Thyroid gland (tissue), 4 donors: ENCODE data around the gene KAT6B. TPM values are rescaled to one million over a fixed set of nuclear protein-coding genes. Genes with fewer than 3 reads are reported as not detected.

Source experiments
- DNase-seq, 2 donors: peaks; one replicate each; pipeline ENCODE4 v3.0.0-alpha.2; 2019
- H3K27ac ChIP-seq, 3 donors: fragments of 200-600 bp; sonication (generic); 1 replicate in 2 of 3; 2 replicates in 1 of 3; pipeline ENCODE4 v1.5.1; 2016 to 2019; ENCODE audit warnings: mild to moderate bottlenecking in 1 of 3, moderate library complexity in 1 of 3
- H3K27me3 ChIP-seq: fragments of 200-600 bp; sonication (generic); one replicate; pipeline ENCODE4 v1.5.1; 2019
- H3K36me3 ChIP-seq, 2 donors: fragments of 200-600 bp; sonication (generic); one replicate each; pipeline ENCODE4 v1.5.1; 2016 to 2019
- H3K4me1 ChIP-seq, 2 donors: fragments of 200-600 bp; sonication (generic); one replicate each; pipeline ENCODE4 v1.5.1; 2017 to 2019
- H3K4me3 ChIP-seq, 3 donors: fragments of 200-600 bp; sonication (generic); replicated peaks in 1 of 3; 1 replicate in 2 of 3; 2 replicates in 1 of 3; pipeline ENCODE4 v1.5.1; 2016; ENCODE audit warnings: mild to moderate bottlenecking in 1 of 3
- H3K9me3 ChIP-seq: fragments of 200-600 bp; sonication (generic); one replicate; pipeline ENCODE4 v1.5.1; 2017
- POLR2A ChIP-seq, 2 donors: fragments of 450-650 bp; IDR thresholded peaks; one replicate each; pipeline ENCODE4 v1.6.1; 2017; ENCODE audit warnings: antibody characterized with exemption in 2 of 2, mild to moderate bottlenecking in 2 of 2, moderate library complexity in 1 of 2
- WGBS, 2 donors: methylation state at CpG; one replicate each; pipeline ENCODE4 v1.1.5; 2017; 5-methylcytosine and 5-hydroxymethylcytosine counted together
- intact Hi-C: fragments of 100-400 bp; cut with DNase I; formaldehyde crosslinking; loops from one replicate; pipeline ENCODE4 v1.15.1; 2023
- total RNA-seq, 4 donors: library from RNA; depleted of rRNA; stranded (reverse); fragments of >200 nt; gene quantifications; one replicate each; pipeline ENCODE4 v1.2.3, GENCODE V29; 2016
- TF ChIP-seq, protein P1 (sequence below), 6 experiments: fragments of 200-600 bp in 3 of 6; fragments of 450-650 bp in 3 of 6; sonication (generic) in 3 of 6; IDR thresholded peaks; one replicate each; pipeline ENCODE4 v1.5.1; 2016 to 2019; ENCODE audit warnings: antibody characterized with exemption in 6 of 6, mild to moderate bottlenecking in 2 of 6, inconsistent platforms in 1 of 6, moderate library complexity in 1 of 6

KAT6B gene
- total RNA-seq, 4 donors from 2014 or later = 56.5 to 115 (median 76.3) TPM

GRCh38 chr10:74925708-74926107, 99.3 kb downstream of the KAT6B start:
- Histone ChIP-seq H3K4me3 (no peak overlapping the region), H3K36me3 (no peaks in the 10 kb centered on the region), H3K27me3 (no peaks in the 10 kb centered on the region), H3K9me3 (no peaks in the 10 kb centered on the region), H3K27ac (no peak overlapping the region), H3K4me1 (peaks cover 67 to 70% of the 10 kb centered on the region in 2 donors)
- intact Hi-C loops = no loop called here
- TF ChIP-seq, protein P1, sequence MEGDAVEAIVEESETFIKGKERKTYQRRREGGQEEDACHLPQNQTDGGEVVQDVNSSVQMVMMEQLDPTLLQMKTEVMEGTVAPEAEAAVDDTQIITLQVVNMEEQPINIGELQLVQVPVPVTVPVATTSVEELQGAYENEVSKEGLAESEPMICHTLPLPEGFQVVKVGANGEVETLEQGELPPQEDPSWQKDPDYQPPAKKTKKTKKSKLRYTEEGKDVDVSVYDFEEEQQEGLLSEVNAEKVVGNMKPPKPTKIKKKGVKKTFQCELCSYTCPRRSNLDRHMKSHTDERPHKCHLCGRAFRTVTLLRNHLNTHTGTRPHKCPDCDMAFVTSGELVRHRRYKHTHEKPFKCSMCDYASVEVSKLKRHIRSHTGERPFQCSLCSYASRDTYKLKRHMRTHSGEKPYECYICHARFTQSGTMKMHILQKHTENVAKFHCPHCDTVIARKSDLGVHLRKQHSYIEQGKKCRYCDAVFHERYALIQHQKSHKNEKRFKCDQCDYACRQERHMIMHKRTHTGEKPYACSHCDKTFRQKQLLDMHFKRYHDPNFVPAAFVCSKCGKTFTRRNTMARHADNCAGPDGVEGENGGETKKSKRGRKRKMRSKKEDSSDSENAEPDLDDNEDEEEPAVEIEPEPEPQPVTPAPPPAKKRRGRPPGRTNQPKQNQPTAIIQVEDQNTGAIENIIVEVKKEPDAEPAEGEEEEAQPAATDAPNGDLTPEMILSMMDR (IDR thresholded peaks at IDR 0.05) = no peak
- TF ChIP-seq POLR2A (IDR thresholded peaks at IDR 0.05) = no peak
- no peak for DNase-seq
- WGBS, 2 donors = 77 to 83% methylated on average over 4 of the region's 4 CpGs

GRCh38 chr10:74926791-74927585, 100.6 kb downstream of the KAT6B start:
- no peaks in the 10 kb centered on the region for H3K9me3 ChIP-seq
- no peaks in the 10 kb centered on the region for H3K36me3 ChIP-seq
- intact Hi-C loops = no loop called here
- no peak overlapping the region for H3K4me3 ChIP-seq
- 70 to 76% methylated on average over 4 of the region's 4 CpGs for WGBS, 2 donors
- peak; percentile 48 to 56 for DNase-seq
- TF ChIP-seq, protein P1 (IDR thresholded peaks at IDR 0.05) = no peak
- no peak for TF ChIP-seq POLR2A (IDR thresholded peaks at IDR 0.05)
- H3K4me1 ChIP-seq = peaks cover 64 to 65% of the 10 kb centered on the region in 2 donors
- H3K27ac ChIP-seq = peak overlapping the region; percentile 29 to 60 (median 34)
- H3K27me3 ChIP-seq = no peaks in the 10 kb centered on the region

GRCh38 chr10:74927701-74928100, 101.3 kb downstream of the KAT6B start:
- intact Hi-C loops = no loop called here
- H3K4me1 ChIP-seq = peaks cover 61 to 65% of the 10 kb centered on the region in 2 donors

DNA sequence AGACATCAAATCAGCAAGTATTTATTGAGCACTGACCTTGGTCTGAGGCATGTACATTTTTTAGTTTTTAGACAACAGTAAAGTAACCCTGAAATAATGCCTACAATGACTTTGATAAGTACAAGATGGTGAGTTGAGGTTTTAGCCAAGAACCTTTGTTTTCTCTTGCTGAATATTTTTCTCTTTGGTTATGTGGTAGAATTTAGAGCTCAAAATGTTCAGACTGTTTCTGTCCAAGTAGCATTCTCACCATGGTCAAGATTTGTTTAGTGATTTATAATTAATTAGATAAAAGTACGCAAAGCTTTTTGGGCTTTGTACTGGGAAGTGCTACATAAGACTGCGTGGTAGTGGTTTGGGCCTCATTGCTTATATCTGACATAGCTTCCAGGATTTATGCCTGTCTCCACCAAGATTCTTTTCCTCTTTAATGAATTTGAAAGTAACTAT, 102.4 kb downstream of the KAT6B start:
- peaks cover 60 to 65% of the 10 kb centered on the region in 2 donors for H3K4me1 ChIP-seq
- H3K27ac ChIP-seq = peak overlapping the region; percentile 1 to 36 (median 8)
- 89 to 90% methylated on average over 2 of the region's 2 CpGs for WGBS, 2 donors
- no peaks in the 10 kb centered on the region for H3K36me3 ChIP-seq
- intact Hi-C loops = no loop called here
- no peaks in the 10 kb centered on the region for H3K9me3 ChIP-seq
- TF ChIP-seq POLR2A (IDR thresholded peaks at IDR 0.05) = no peak
- TF ChIP-seq, protein P1 (IDR thresholded peaks at IDR 0.05) = no peak
- H3K27me3 ChIP-seq = no peaks in the 10 kb centered on the region
- no peak overlapping the region for H3K4me3 ChIP-seq
- DNase-seq = no peak

More at GRCh38 chr10:74927701-74928100, 101.3 kb downstream of the KAT6B start:
- no peaks in the 10 kb centered on the region for H3K36me3 ChIP-seq
- H3K27ac ChIP-seq = peak overlapping the region; percentile 29 to 60 (median 34)
- 63 to 70% methylated on average over 2 of the region's 2 CpGs for WGBS, 2 donors
- DNase-seq = no peak
- H3K4me3 ChIP-seq = no peak overlapping the region
- TF ChIP-seq POLR2A (IDR thresholded peaks at IDR 0.05) = no peak
- TF ChIP-seq, protein P1 (IDR thresholded peaks at IDR 0.05) = no peak
- H3K9me3 ChIP-seq = no peaks in the 10 kb centered on the region
- no peaks in the 10 kb centered on the region for H3K27me3 ChIP-seq

DNA sequence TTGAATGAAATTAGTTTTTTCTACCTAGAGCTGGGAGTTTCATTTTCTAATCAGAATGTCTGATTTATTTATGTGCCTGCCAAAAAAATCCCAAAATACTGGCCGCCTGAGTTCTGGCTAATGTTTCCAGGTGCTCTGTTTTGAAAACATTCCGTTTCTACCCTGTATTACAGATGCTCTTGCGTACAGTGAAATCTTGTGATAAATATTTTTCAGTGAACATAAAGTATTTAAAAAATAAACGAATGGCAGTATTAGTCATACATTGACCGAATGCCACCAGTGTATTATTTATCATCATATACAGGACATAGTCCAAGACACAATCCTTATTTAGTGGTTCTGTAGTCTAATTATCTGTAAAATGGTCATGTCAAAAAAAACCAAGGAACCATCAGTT, 102.8 kb downstream of the KAT6B start:
- intact Hi-C loops = no loop called here
- TF ChIP-seq, protein P1 (IDR thresholded peaks at IDR 0.05) = no peak
- TF ChIP-seq POLR2A (IDR thresholded peaks at IDR 0.05) = no peak

More for the DNA sequence above, 102.8 kb downstream of the KAT6B start:
- WGBS, 2 donors = 80 to 85% methylated on average over 5 of the region's 5 CpGs
- Histone ChIP-seq H3K4me3 (no peak overlapping the region), H3K27ac (peak overlapping the region; percentile 1 to 36 (median 8)), H3K9me3 (no peaks in the 10 kb centered on the region), H3K4me1 (peaks cover 56 to 65% of the 10 kb centered on the region in 2 donors), H3K36me3 (no peaks in the 10 kb centered on the region), H3K27me3 (no peaks in the 10 kb centered on the region)
- no peak for DNase-seq
